ENCODE data around the gene HRH4. TPM values are rescaled to one million over a fixed set of nuclear protein-coding genes. Genes with fewer than 3 reads are reported as not detected.

HRH4 gene
- total RNA-seq, 2 donors from 2014 or later = 0.20 TPM; not detected in 1

GRCh38 chr18:24470805-24471204 lies 10.4 kb downstream of the HRH4 start:
- Mint-ChIP-seq H3K9me3 (no peaks in the 10 kb centered on the region), H3K27ac (no peak overlapping the region), H3K36me3 (ENCODE audit: low read depth) (no peaks in the 10 kb centered on the region), H3K4me1 (no peaks in the 10 kb centered on the region), H3K4me3 (no peak overlapping the region), H3K27me3 (ENCODE audit: insufficient read depth) (no peaks in the 10 kb centered on the region)
- Histone ChIP-seq H3K4me1 (ENCODE audit: control insufficient read depth, insufficient read depth, low read length) (no peaks in the 10 kb centered on the region), H3K4me3 (ENCODE audit: low read length) (no peak overlapping the region), H3K9me3 (ENCODE audit: control insufficient read depth, low read length) (no peaks in the 10 kb centered on the region), H3K9ac (ENCODE audit: extremely low read depth, low read length, poor library complexity, severe bottlenecking) (no peak overlapping the region), H3K36me3 (ENCODE audit: control insufficient read depth, insufficient read depth, low read length) (no peaks in the 10 kb centered on the region), H3K27ac (ENCODE audit: low read depth, low read length) (no peak overlapping the region), H3K27me3 (ENCODE audit: control insufficient read depth, insufficient read depth, low read length, poor library complexity, severe bottlenecking) (no peaks in the 10 kb centered on the region)
- 96 to 97% methylated on average over 7 of the region's 7 CpGs for WGBS, 2 experiments (ENCODE audit: insufficient coverage in 1 of 2, insufficient read length in 1 of 2)
- no peak for DNase-seq
- TF ChIP-seq CTCF (conservative IDR thresholded peaks at IDR 0.05) = no peak

GRCh38 chr18:24472591-24472990 lies 12.2 kb downstream of the HRH4 start:
- no peak for DNase-seq
- Mint-ChIP-seq H3K9me3 (no peaks in the 10 kb centered on the region), H3K36me3 (ENCODE audit: low read depth) (no peaks in the 10 kb centered on the region), H3K4me3 (no peak overlapping the region), H3K27ac (no peak overlapping the region), H3K27me3 (ENCODE audit: insufficient read depth) (no peaks in the 10 kb centered on the region), H3K4me1 (no peaks in the 10 kb centered on the region)
- H3K36me3 ChIP-seq (ENCODE audit: control insufficient read depth, insufficient read depth, low read length) = no peaks in the 10 kb centered on the region
- TF ChIP-seq CTCF (conservative IDR thresholded peaks at IDR 0.05) = no peak
- no peaks in the 10 kb centered on the region for H3K4me1 ChIP-seq (ENCODE audit: control insufficient read depth, insufficient read depth, low read length)
- no peaks in the 10 kb centered on the region for H3K9me3 ChIP-seq (ENCODE audit: control insufficient read depth, low read length)
- no peak overlapping the region for H3K4me3 ChIP-seq (ENCODE audit: low read length)
- no peaks in the 10 kb centered on the region for H3K27me3 ChIP-seq (ENCODE audit: control insufficient read depth, insufficient read depth, low read length, poor library complexity, severe bottlenecking)
- 90 to 91% methylated on average over 1 to 5 of the region's 5 CpGs for WGBS, 2 experiments (ENCODE audit: insufficient coverage in 1 of 2, insufficient read length in 1 of 2)
- H3K27ac ChIP-seq (ENCODE audit: low read depth, low read length) = no peak overlapping the region
- H3K9ac ChIP-seq (ENCODE audit: extremely low read depth, low read length, poor library complexity, severe bottlenecking) = no peak overlapping the region

DNA sequence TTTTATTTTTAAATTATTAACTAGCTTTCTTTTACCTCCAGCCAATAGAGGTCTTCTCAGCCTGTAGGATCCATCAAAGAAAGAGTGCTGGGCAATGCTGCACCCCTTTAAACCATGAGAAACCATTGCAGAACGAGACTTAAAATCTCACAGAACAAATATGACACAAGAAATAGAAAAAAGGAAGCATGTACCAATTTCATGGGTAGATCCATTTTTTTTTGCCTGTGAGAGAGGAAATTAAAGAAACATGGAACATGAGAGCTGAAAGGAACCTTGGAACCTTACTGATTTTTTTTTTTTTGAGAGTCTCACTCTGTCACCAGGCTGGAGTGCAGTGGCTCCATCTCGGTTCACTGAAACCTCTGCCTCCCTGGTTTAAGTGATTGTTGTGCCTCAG lies 14.0 kb downstream of the HRH4 start:
- TF ChIP-seq CTCF (conservative IDR thresholded peaks at IDR 0.05) = no peak

More for the DNA sequence above, 14.0 kb downstream of the HRH4 start:
- no peaks in the 10 kb centered on the region for H3K4me1 Mint-ChIP-seq
- Histone ChIP-seq H3K9me3 (ENCODE audit: control insufficient read depth, low read length) (no peaks in the 10 kb centered on the region), H3K9ac (ENCODE audit: extremely low read depth, low read length, poor library complexity, severe bottlenecking) (no peak overlapping the region), H3K27ac (ENCODE audit: low read depth, low read length) (no peak overlapping the region), H3K4me3 (ENCODE audit: low read length) (no peak overlapping the region), H3K36me3 (ENCODE audit: control insufficient read depth, insufficient read depth, low read length) (no peaks in the 10 kb centered on the region), H3K27me3 (ENCODE audit: control insufficient read depth, insufficient read depth, low read length, poor library complexity, severe bottlenecking) (no peaks in the 10 kb centered on the region), H3K4me1 (ENCODE audit: control insufficient read depth, insufficient read depth, low read length) (no peaks in the 10 kb centered on the region)
- H3K4me3 Mint-ChIP-seq = no peak overlapping the region
- 92% methylated on average over 2 of the region's 2 CpGs; no CpG with 5 or more reads in 1 of the 2 experiments for WGBS, 2 experiments (ENCODE audit: insufficient coverage in 1 of 2, insufficient read length in 1 of 2)
- H3K27me3 Mint-ChIP-seq (ENCODE audit: insufficient read depth) = no peaks in the 10 kb centered on the region
- DNase-seq = no peak
- no peak overlapping the region for H3K27ac Mint-ChIP-seq
- H3K9me3 Mint-ChIP-seq = no peaks in the 10 kb centered on the region
- H3K36me3 Mint-ChIP-seq (ENCODE audit: low read depth) = no peaks in the 10 kb centered on the region

Data from endodermal cell (in vitro differentiated cells).